Fibroblast of lung (primary cell): ENCODE measurements around the gene RABGAP1L. TPM values are rescaled to one million over a fixed set of nuclear protein-coding genes. Genes with fewer than 3 reads are reported as not detected.

Source experiments
- DNase-seq, 2 donors: peaks; one replicate each; pipeline versions ENCODE4 v3.0.0 to v3.0.0-alpha.2; 2010; ENCODE audit warnings: low read depth in 2 of 2
- H2AFZ ChIP-seq: 2 replicates; pipeline ENCODE4 v1.5.1; 2012; ENCODE audit warnings: low read length, control low read depth, inconsistent platforms
- H3K27ac ChIP-seq: 2 replicates; pipeline ENCODE4 v1.5.1; 2011; ENCODE audit warnings: low read length, control low read depth; ENCODE audit not compliant: insufficient read depth
- H3K27me3 ChIP-seq: 2 replicates; pipeline ENCODE4 v1.5.1; 2011; ENCODE audit warnings: mild to moderate bottlenecking, low read length; ENCODE audit not compliant: control insufficient read depth, insufficient read depth
- H3K36me3 ChIP-seq: 2 replicates; pipeline ENCODE4 v1.5.1; 2011; ENCODE audit warnings: low read length; ENCODE audit not compliant: control insufficient read depth, insufficient read depth
- H3K4me1 ChIP-seq: 2 replicates; pipeline ENCODE4 v1.5.1; 2011; ENCODE audit warnings: low read length; ENCODE audit not compliant: control insufficient read depth, insufficient read depth; ENCODE audit errors: extremely low read depth
- H3K4me2 ChIP-seq: 2 replicates; pipeline ENCODE4 v1.5.1; 2011; ENCODE audit warnings: low read length, control low read depth; ENCODE audit not compliant: insufficient read depth; ENCODE audit errors: extremely low read depth
- H3K4me3 ChIP-seq, 4 experiments: fragments of 200-600 bp in 1 of 4; sonication (generic) in 1 of 4; replicated peaks in 1 of 4; 2 replicates each; pipeline ENCODE4 v1.5.1; 2011 to 2016; ENCODE audit warnings: low read length in 4 of 4, low read depth in 3 of 4, mild to moderate bottlenecking in 3 of 4, control low read depth in 2 of 4, inconsistent platforms in 1 of 4, mixed read lengths in 1 of 4; ENCODE audit not compliant: insufficient read depth in 1 of 4; ENCODE audit errors: control extremely low read depth in 1 of 4
- H3K79me2 ChIP-seq: 2 replicates; pipeline ENCODE4 v1.5.1; 2012; ENCODE audit warnings: mild to moderate bottlenecking, low read length, inconsistent platforms; ENCODE audit not compliant: control insufficient read depth, insufficient read depth
- H3K9ac ChIP-seq: 2 replicates; pipeline ENCODE4 v1.5.1; 2011; ENCODE audit warnings: mild to moderate bottlenecking, low read length, control low read depth; ENCODE audit not compliant: insufficient read depth
- H3K9me3 ChIP-seq: 2 replicates; pipeline ENCODE4 v1.5.1; 2012; ENCODE audit warnings: low read depth, low read length; ENCODE audit not compliant: control insufficient read depth, insufficient read depth
- H4K20me1 ChIP-seq: 2 replicates; pipeline ENCODE4 v1.5.1; 2011; ENCODE audit warnings: low read length; ENCODE audit not compliant: control insufficient read depth, insufficient read depth; ENCODE audit errors: extremely low read depth
- EZH2 ChIP-seq: IDR thresholded peaks from 2 replicates; pipeline ENCODE4 v1.5.1; 2012; ENCODE audit warnings: low read length, control low read depth, mild to moderate bottlenecking; ENCODE audit errors: missing control alignments
- polyA plus RNA-seq, 2 donors: library from polyadenylated mRNA; depleted of rRNA in 1 of 2; stranded (reverse) in 1 of 2; unstranded in 1 of 2; fragments of >200 nt; gene quantifications; 2 replicates each; pipeline ENCODE4 v1.2.1, GENCODE V29; 2011 to 2012; ENCODE audit warnings: missing spikeins in 1 of 2
- total RNA-seq: library from RNA; depleted of rRNA; stranded (reverse); fragments of >200 nt; gene quantifications from 2 replicates; pipeline ENCODE4 v1.2.1, GENCODE V29; 2014
- TF ChIP-seq, protein P1 (sequence below), 2 donors: IDR thresholded peaks in 1 of 2; conservative IDR thresholded peaks in 1 of 2; 1 replicate in 1 of 2; 2 replicates in 1 of 2; pipeline ENCODE4 v1.5.1; 2011 to 2012; ENCODE audit warnings: low read length in 2 of 2, control low read depth in 1 of 2, inconsistent platforms in 1 of 2, low read depth in 1 of 2, mild to moderate bottlenecking in 1 of 2

Gene RABGAP1L
- total and polyA plus RNA-seq, 2 donors (not counting 1 experiment from before 2014, with no cell fraction given), result 33.8 to 36.5 TPM

- Histone ChIP-seq H3K27me3 (no peaks in the 10 kb centered on the region), H3K4me3 (no peak overlapping the region), H3K4me2 (no peak overlapping the region), H3K36me3 (no peaks in the 10 kb centered on the region), H3K4me1 (no peaks in the 10 kb centered on the region), H2AFZ (no peak overlapping the region), H3K9me3 (no peaks in the 10 kb centered on the region), H3K27ac (no peak overlapping the region), H3K79me2 (no peaks in the 10 kb centered on the region), H4K20me1 (no peaks in the 10 kb centered on the region), H3K9ac (no peak overlapping the region)
- no peak for TF ChIP-seq EZH2
- TF ChIP-seq, protein P1, sequence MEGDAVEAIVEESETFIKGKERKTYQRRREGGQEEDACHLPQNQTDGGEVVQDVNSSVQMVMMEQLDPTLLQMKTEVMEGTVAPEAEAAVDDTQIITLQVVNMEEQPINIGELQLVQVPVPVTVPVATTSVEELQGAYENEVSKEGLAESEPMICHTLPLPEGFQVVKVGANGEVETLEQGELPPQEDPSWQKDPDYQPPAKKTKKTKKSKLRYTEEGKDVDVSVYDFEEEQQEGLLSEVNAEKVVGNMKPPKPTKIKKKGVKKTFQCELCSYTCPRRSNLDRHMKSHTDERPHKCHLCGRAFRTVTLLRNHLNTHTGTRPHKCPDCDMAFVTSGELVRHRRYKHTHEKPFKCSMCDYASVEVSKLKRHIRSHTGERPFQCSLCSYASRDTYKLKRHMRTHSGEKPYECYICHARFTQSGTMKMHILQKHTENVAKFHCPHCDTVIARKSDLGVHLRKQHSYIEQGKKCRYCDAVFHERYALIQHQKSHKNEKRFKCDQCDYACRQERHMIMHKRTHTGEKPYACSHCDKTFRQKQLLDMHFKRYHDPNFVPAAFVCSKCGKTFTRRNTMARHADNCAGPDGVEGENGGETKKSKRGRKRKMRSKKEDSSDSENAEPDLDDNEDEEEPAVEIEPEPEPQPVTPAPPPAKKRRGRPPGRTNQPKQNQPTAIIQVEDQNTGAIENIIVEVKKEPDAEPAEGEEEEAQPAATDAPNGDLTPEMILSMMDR (conservative IDR thresholded peaks at IDR 0.05 in 1 of 2, IDR thresholded peaks at IDR 0.05 in 1 of 2; ENCODE audit: low read depth in 1 of 2, low read length in 2 of 2), result no peak
- no peak for DNase-seq
Measured at GRCh38 chr1:174712541-174712940, 553.2 kb downstream of the RABGAP1L start.

GRCh38 chr1:174713796-174714195 lies 554.5 kb downstream of the RABGAP1L start:
- Histone ChIP-seq H4K20me1 (no peaks in the 10 kb centered on the region), H3K27ac (no peak overlapping the region), H3K79me2 (no peaks in the 10 kb centered on the region), H3K4me2 (no peak overlapping the region), H3K9ac (no peak overlapping the region), H3K27me3 (no peaks in the 10 kb centered on the region), H3K4me3 (no peak overlapping the region), H2AFZ (no peak overlapping the region), H3K4me1 (no peaks in the 10 kb centered on the region), H3K36me3 (no peaks in the 10 kb centered on the region), H3K9me3 (no peaks in the 10 kb centered on the region)
- no peak for DNase-seq
- no peak for TF ChIP-seq EZH2
- TF ChIP-seq, protein P1 (conservative IDR thresholded peaks at IDR 0.05 in 1 of 2, IDR thresholded peaks at IDR 0.05 in 1 of 2; ENCODE audit: low read depth in 1 of 2, low read length in 2 of 2), result no peak

GRCh38 chr1:174719194-174719593 lies 559.9 kb downstream of the RABGAP1L start:
- H3K9me3 ChIP-seq, result no peaks in the 10 kb centered on the region
- H3K4me2 ChIP-seq, result no peak overlapping the region
- no peaks in the 10 kb centered on the region for H3K79me2 ChIP-seq
- no peak overlapping the region for H3K9ac ChIP-seq
- H3K27ac ChIP-seq, result no peak overlapping the region
- no peak overlapping the region for H2AFZ ChIP-seq
- no peak for TF ChIP-seq EZH2
- TF ChIP-seq, protein P1 (conservative IDR thresholded peaks at IDR 0.05 in 1 of 2, IDR thresholded peaks at IDR 0.05 in 1 of 2; ENCODE audit: low read depth in 1 of 2, low read length in 2 of 2), result no peak
- H4K20me1 ChIP-seq, result no peaks in the 10 kb centered on the region
- H3K36me3 ChIP-seq, result no peaks in the 10 kb centered on the region
- no peak overlapping the region for H3K4me3 ChIP-seq
- H3K4me1 ChIP-seq, result no peaks in the 10 kb centered on the region
- H3K27me3 ChIP-seq, result no peaks in the 10 kb centered on the region
- no peak for DNase-seq
